Measurements from ENCODE around the gene SYT2. TPM values are rescaled to one million over a fixed set of nuclear protein-coding genes. Genes with fewer than 3 reads are reported as not detected.

Gene SYT2
- total and polyA plus RNA-seq, 9 of the 15 experiments (the other 6 are each of a cell fraction or from before 2014, with no cell fraction given), result not detected

DNA sequence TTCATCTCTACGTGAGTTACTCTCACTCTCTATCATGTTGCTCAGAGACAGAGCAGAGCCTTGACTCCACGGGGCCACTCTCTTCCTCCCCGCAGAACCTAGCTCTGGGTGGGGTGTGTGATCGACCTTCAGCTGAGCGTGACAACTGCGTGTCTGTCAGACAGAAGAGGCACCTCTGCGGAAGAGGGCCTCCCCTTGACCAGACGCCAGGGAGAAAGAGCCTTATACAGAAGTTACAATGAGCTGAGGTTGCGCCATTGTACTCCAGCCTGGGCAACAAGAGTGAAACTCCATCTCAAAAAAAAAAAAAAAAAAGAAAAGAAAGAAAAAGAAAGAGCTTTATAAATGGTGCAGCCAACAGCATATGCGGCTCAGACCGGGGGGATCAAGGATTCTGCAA is 22.9 kb downstream of the SYT2 start:
- Histone ChIP-seq H4K20me1 (replicated peaks; ENCODE audit: control insufficient read depth, insufficient read depth, low read length) (peaks cover 5% of the 10 kb centered on the region; the same call in 1 of the 2 replicates), H3K79me2 (ENCODE audit: control insufficient read depth, insufficient read depth, low read length) (no peaks in the 10 kb centered on the region), H3K27ac (ENCODE audit: extremely low read depth, low read depth, low read length) (no peak overlapping the region), H3K9me1 (ENCODE audit: control insufficient read depth, insufficient read depth, low read length) (no peaks in the 10 kb centered on the region), H2AFZ (ENCODE audit: low read depth, low read length) (no peak overlapping the region), H3K9ac (ENCODE audit: insufficient read depth in 1 of 2, low read depth in 2 of 2, low read length in 2 of 2) (no peak overlapping the region), H3K4me1 (replicated peaks in 1 of 2; ENCODE audit: control insufficient read depth in 2 of 2, insufficient read depth in 2 of 2, low read length in 2 of 2) (no peaks in the 10 kb centered on the region), H3K4me3 (no peak overlapping the region), H3K9me3 (replicated peaks; ENCODE audit: control insufficient read depth, insufficient read depth, low read depth, low read length) (no peaks in the 10 kb centered on the region), H3K36me3 (ENCODE audit: control insufficient read depth, insufficient read depth, low read length) (no peaks in the 10 kb centered on the region), H3K4me2 (ENCODE audit: insufficient read depth, low read length) (no peak overlapping the region), H3K27me3 (ENCODE audit: control insufficient read depth in 2 of 2, insufficient read depth in 2 of 2, low read length in 2 of 2) (peaks cover 19 to 56% of the 10 kb centered on the region in 2 experiments)
- CTCF ChIA-PET (ENCODE audit: low intra/inter-chr PET ratio), result no interaction called here
- 1% methylated on average over 11 of the region's 11 CpGs for WGBS (ENCODE audit: insufficient coverage, low coverage, missing lambda C conversion rate)
- POLR2A ChIA-PET, result interaction anchor here (1.0 to 1.8 kb wide), 3 partner anchors 9 to 29 kb away, joined by 3 to 5 read pairs (median 3); no protein-coding TSS in a partner anchor
- intact Hi-C loops (cut with micrococcal nuclease), result no loop called here
- DNase-seq (ENCODE audit: extremely low read depth in 1 of 4, low spot score in 3 of 4) (no peak), ATAC-seq (no peak), FAIRE-seq (no peak)
- BruUV-seq (replicated peaks), result no TSS peak
- in situ Hi-C loops (cut with MboI), result no loop called here
- TF ChIP-seq KLF13 (tag; IDR thresholded peaks at IDR 0.05; ENCODE audit: borderline replicate concordance, low read depth) (no peak), RBM39 (optimal IDR thresholded peaks at IDR 0.05; ENCODE audit: low read depth, low read length) (no peak), ZNF184 (CRISPR knock-in tag; IDR thresholded peaks at IDR 0.05) (no peak), ARNT (IDR thresholded peaks at IDR 0.05) (no peak), GABPB2 (CRISPR knock-in tag; conservative IDR thresholded peaks at IDR 0.05) (no peak), ZNF239 (CRISPR knock-in tag; IDR thresholded peaks at IDR 0.05) (no peak), PML (IDR thresholded peaks at IDR 0.05; ENCODE audit: low read length) (no peak), SAFB2 (IDR thresholded peaks at IDR 0.05; ENCODE audit: borderline replicate concordance, low read depth, low read length, severe bottlenecking) (no peak), KAT2B (IDR thresholded peaks at IDR 0.05; ENCODE audit: low read depth, low read length) (no peak), ZNF197 (CRISPR knock-in tag; IDR thresholded peaks at IDR 0.05; ENCODE audit: low read depth) (no peak), TEAD2 (tag; IDR thresholded peaks at IDR 0.05) (no peak), ZFP30 (CRISPR knock-in tag; IDR thresholded peaks at IDR 0.05; ENCODE audit: borderline replicate concordance) (no peak), NFXL1 (CRISPR knock-in tag; IDR thresholded peaks at IDR 0.05) (no peak), MAZ (CRISPR knock-in tag; conservative IDR thresholded peaks at IDR 0.05 in 1 of 2, IDR thresholded peaks at IDR 0.05 in 1 of 2) (no peak)
- TF ChIP-seq, protein P1, sequence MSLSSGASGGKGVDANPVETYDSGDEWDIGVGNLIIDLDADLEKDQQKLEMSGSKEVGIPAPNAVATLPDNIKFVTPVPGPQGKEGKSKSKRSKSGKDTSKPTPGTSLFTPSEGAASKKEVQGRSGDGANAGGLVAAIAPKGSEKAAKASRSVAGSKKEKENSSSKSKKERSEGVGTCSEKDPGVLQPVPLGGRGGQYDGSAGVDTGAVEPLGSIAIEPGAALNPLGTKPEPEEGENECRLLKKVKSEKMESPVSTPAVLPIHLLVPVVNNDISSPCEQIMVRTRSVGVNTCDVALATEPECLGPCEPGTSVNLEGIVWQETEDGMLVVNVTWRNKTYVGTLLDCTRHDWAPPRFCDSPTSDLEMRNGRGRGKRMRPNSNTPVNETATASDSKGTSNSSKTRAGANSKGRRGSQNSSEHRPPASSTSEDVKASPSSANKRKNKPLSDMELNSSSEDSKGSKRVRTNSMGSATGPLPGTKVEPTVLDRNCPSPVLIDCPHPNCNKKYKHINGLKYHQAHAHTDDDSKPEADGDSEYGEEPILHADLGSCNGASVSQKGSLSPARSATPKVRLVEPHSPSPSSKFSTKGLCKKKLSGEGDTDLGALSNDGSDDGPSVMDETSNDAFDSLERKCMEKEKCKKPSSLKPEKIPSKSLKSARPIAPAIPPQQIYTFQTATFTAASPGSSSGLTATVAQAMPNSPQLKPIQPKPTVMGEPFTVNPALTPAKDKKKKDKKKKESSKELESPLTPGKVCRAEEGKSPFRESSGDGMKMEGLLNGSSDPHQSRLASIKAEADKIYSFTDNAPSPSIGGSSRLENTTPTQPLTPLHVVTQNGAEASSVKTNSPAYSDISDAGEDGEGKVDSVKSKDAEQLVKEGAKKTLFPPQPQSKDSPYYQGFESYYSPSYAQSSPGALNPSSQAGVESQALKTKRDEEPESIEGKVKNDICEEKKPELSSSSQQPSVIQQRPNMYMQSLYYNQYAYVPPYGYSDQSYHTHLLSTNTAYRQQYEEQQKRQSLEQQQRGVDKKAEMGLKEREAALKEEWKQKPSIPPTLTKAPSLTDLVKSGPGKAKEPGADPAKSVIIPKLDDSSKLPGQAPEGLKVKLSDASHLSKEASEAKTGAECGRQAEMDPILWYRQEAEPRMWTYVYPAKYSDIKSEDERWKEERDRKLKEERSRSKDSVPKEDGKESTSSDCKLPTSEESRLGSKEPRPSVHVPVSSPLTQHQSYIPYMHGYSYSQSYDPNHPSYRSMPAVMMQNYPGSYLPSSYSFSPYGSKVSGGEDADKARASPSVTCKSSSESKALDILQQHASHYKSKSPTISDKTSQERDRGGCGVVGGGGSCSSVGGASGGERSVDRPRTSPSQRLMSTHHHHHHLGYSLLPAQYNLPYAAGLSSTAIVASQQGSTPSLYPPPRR (CRISPR knock-in tag; IDR thresholded peaks at IDR 0.05; ENCODE audit: borderline replicate concordance), result no peak
- TF ChIP-seq, protein P2, sequence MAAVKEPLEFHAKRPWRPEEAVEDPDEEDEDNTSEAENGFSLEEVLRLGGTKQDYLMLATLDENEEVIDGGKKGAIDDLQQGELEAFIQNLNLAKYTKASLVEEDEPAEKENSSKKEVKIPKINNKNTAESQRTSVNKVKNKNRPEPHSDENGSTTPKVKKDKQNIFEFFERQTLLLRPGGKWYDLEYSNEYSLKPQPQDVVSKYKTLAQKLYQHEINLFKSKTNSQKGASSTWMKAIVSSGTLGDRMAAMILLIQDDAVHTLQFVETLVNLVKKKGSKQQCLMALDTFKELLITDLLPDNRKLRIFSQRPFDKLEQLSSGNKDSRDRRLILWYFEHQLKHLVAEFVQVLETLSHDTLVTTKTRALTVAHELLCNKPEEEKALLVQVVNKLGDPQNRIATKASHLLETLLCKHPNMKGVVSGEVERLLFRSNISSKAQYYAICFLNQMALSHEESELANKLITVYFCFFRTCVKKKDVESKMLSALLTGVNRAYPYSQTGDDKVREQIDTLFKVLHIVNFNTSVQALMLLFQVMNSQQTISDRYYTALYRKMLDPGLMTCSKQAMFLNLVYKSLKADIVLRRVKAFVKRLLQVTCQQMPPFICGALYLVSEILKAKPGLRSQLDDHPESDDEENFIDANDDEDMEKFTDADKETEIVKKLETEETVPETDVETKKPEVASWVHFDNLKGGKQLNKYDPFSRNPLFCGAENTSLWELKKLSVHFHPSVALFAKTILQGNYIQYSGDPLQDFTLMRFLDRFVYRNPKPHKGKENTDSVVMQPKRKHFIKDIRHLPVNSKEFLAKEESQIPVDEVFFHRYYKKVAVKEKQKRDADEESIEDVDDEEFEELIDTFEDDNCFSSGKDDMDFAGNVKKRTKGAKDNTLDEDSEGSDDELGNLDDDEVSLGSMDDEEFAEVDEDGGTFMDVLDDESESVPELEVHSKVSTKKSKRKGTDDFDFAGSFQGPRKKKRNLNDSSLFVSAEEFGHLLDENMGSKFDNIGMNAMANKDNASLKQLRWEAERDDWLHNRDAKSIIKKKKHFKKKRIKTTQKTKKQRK (IDR thresholded peaks at IDR 0.05; ENCODE audit: borderline replicate concordance, low read depth, low read length), result no peak
